ENCODE results near the gene CD6. TPM values are rescaled to one million over a fixed set of nuclear protein-coding genes. Genes with fewer than 3 reads are reported as not detected.

The CD6 gene
- total and polyA plus RNA-seq, 2 of the 8 experiments (the other 6 are each of a cell fraction or from before 2014, with no cell fraction given), result 0.03 TPM; not detected in 1

- Histone ChIP-seq H4K91ac (replicated peaks; ENCODE audit: insufficient read length, low read length) (no peak overlapping the region), H2BK20ac (ENCODE audit: low read length) (0 out of 2 replicates have a peak overlapping the region, but pooled peaks have one; percentile 55), H3K56ac (replicated peaks; ENCODE audit: insufficient read length, low read depth, low read length) (no peak overlapping the region), H2BK15ac (ENCODE audit: low read length) (no peak overlapping the region), H3K9ac (replicated peaks in 1 of 4; ENCODE audit: extremely low read depth in 1 of 4, low read depth in 3 of 4, low read length in 3 of 4) (no peak overlapping the region), H3K27me3 (replicated peaks in 1 of 4; ENCODE audit: control insufficient read depth in 3 of 4, extremely low read depth in 1 of 4, insufficient read depth in 3 of 4, low read length in 3 of 4) (no peaks in the 10 kb centered on the region; a peak in 2 of 7 replicates), H3K23me2 (ENCODE audit: low read depth, low read length) (no peaks in the 10 kb centered on the region), H3K23ac (ENCODE audit: insufficient read length) (no peak overlapping the region), H2BK120ac (replicated peaks; ENCODE audit: low read depth, low read length) (no peak overlapping the region), H4K8ac (ENCODE audit: extremely low read depth, insufficient read depth, low read length) (no peak overlapping the region), H4K5ac (ENCODE audit: insufficient read length, low read depth, low read length) (no peak overlapping the region), H3K79me2 (ENCODE audit: control insufficient read depth in 1 of 2, insufficient read depth in 2 of 2, low read length in 2 of 2) (no peaks in the 10 kb centered on the region), H2AK5ac (ENCODE audit: low read depth, low read length) (no peak overlapping the region), H3K79me1 (ENCODE audit: low read depth, low read length) (no peaks in the 10 kb centered on the region), H3K27ac (ENCODE audit: low read depth, low read length) (no peak overlapping the region), H2BK12ac (ENCODE audit: low read depth, low read length) (no peak overlapping the region), H2AFZ (ENCODE audit: low read length) (no peak overlapping the region), H3K4ac (replicated peaks; ENCODE audit: insufficient read length, low read depth, low read length) (no peak overlapping the region), H3K14ac (ENCODE audit: insufficient read length) (no peak overlapping the region), H3K4me1 (replicated peaks in 1 of 4; ENCODE audit: control insufficient read depth in 3 of 4, insufficient read depth in 4 of 4, low read length in 3 of 4) (no peaks in the 10 kb centered on the region), H2BK5ac (ENCODE audit: low read depth, low read length) (no peak overlapping the region), H3K4me2 (ENCODE audit: insufficient read depth in 1 of 2, low read depth in 2 of 2, low read length in 2 of 2) (no peak overlapping the region), H3K9me3 (ENCODE audit: insufficient read depth in 2 of 2, low read depth in 1 of 2, low read length in 1 of 2) (no peaks in the 10 kb centered on the region; a peak in 1 of 4 replicates), H3K18ac (ENCODE audit: extremely low read depth, low read length) (no peak overlapping the region), H4K20me1 (replicated peaks in 1 of 2; ENCODE audit: control insufficient read depth in 1 of 2, insufficient read depth in 2 of 2, low read length in 2 of 2) (no peaks in the 10 kb centered on the region), H3K4me3 (ENCODE audit: extremely low read depth in 1 of 4, insufficient read depth in 2 of 4, low read depth in 3 of 4, low read length in 4 of 4) (no peak overlapping the region), H3K36me3 (ENCODE audit: control insufficient read depth in 2 of 4, insufficient read depth in 4 of 4, low read length in 3 of 4) (no peaks in the 10 kb centered on the region)
- peak; percentile 88 to 96 (median 89) for TF ChIP-seq CTCF (IDR thresholded peaks at IDR 0.05; ENCODE audit: control extremely low read depth in 1 of 3, insufficient read depth in 1 of 3, low read depth in 1 of 3, low read length in 3 of 3)
- TF ChIP-seq RAD21 (IDR thresholded peaks at IDR 0.05 in 1 of 2, conservative IDR thresholded peaks at IDR 0.05 in 1 of 2; ENCODE audit: low read depth in 2 of 2, low read length in 2 of 2), result peak; percentile 77 to 84
- TF ChIP-seq JUND (IDR thresholded peaks at IDR 0.05; ENCODE audit: low read length), result no peak
- ChIA-PET CTCF (ENCODE audit: partially characterized antibody) (interaction anchor here (0.5 to 2.9 kb wide), 38 partner anchors 9 to 412 kb away, joined by 3 to 19 read pairs (median 4); partner anchors contain the start of gene SLC15A3), POLR2A (ENCODE audit: partially characterized antibody) (no interaction called here)
- 32% methylated on average over 9 of the region's 9 CpGs; no CpG with 5 or more reads in 1 of the 2 experiments for WGBS, 2 experiments (ENCODE audit: extremely low coverage in 1 of 2, insufficient coverage in 1 of 2, insufficient read length in 1 of 2, insufficient replicate concordance in 2 of 2, low coverage in 1 of 2, low lambda C conversion rate in 2 of 2, missing lambda C conversion rate in 1 of 2)
- DNase-seq (ENCODE audit: low read depth in 1 of 2, low spot score in 2 of 2) (peak in 1 of 2 experiments; percentile 86), FAIRE-seq (no peak)
Measured at GRCh38 chr11:60970369-60970774, 1.1 kb upstream of the CD6 start.

Data from H1 (cell line).